Stimulated activated CD8-positive, alpha-beta memory T cell treated with anti-CD3 and anti-CD28 coated beads, Interleukin-2, amount 100 ng/mL, for 1 hour (primary cell): ENCODE results near the gene MIEF1.

Experiments used
- DNase-seq, 2 donors: peaks; one replicate each; pipeline ENCODE4 v3.0.0-alpha.2; 2020; ENCODE audit warnings: low read depth in 2 of 2

Gene MIEF1

GRCh38 chr22:39470451-39471291 is 31.4 kb upstream of the MIEF1 start:
- no peak for DNase-seq

GRCh38 chr22:39471381-39472141 is 30.5 kb upstream of the MIEF1 start:
- no peak for DNase-seq

GRCh38 chr22:39472570-39473556 is 29.2 kb upstream of the MIEF1 start:
- no peak for DNase-seq

GRCh38 chr22:39473851-39474250 is 28.2 kb upstream of the MIEF1 start:
- DNase-seq, result no peak

DNA sequence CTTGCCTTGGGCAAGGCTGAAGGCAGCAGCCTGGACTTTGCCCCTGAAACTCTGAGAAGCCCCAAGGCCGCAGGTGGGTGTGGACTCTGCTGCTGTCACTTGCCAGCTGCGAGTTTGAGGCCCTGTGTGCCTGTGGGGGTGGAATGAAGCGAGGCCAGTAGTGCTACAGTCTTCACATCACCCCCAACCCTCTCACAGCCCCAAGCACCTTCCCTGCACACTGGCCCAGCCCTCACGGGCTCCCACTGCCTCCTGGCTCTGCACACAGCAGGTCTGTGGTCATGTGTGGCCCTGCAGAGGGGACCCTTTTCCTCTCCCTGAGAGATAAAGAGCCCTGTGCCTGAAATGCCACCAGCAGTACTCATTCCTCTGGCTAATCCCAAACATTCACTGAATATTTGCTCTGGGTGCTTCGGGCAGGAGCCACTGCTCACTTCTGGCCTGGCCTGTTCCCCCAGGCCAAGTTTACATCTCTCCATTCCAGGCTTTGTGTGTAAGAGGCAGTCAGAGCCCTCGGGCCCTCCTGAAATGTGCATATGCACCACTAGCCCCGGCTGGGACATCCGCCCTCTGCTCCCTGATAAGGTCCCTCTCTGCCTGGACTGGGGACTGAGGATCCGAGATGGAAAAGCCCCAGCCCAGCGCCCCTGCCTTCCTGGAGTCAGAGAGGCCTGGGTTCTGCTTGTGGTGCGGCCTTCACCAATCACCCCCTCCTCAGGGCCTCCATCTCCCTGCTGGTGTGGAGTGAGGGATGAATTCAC is 27.6 kb upstream of the MIEF1 start:
- DNase-seq, result no peak

- no peak for DNase-seq
Observed at GRCh38 chr22:39475337-39475736, 26.8 kb upstream of the MIEF1 start.

- DNase-seq, result no peak
Observed at GRCh38 chr22:39475902-39476301, 26.2 kb upstream of the MIEF1 start.

DNA sequence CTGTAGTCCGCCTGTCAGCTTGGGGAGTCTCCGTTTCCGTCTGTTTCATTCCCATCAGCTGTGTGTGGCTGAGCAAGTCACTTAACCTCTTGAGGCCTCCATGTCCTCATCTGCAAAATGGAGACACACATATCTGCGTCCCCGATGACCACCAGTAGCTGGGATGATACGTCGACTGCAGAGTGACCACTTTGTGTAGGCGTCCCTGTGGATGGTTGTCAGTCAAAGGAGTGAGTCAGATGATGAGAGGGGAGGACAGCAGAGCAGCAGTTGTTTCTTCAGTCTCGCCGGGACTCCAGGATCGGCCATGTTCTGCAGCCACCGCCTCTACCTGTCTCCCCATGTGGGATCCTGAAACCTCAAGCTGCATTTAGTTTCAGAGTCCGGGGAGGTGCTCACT is 25.4 kb upstream of the MIEF1 start:
- DNase-seq, result no peak

GRCh38 chr22:39477542-39477941 is 24.5 kb upstream of the MIEF1 start:
- no peak for DNase-seq

DNA sequence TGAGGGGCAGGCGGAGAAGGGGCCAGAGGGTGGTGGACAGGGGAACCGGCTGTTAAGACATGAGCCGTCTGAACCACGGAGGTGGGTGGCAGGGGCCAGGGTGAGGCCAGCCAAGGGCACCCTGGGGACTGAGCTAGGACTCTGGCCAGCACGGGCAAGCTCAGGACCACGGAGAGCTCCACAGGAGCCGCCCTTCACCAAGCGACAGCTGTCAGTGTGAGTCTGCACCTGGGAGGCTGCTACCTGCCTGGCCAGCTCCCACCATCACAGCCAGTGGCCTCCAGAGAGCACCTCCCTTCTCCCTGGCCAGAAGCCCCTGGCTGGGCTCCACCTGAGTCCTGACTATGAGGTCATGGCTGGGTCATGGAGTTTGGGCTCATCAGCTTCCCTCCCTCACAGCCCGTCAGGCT is 23.6 kb upstream of the MIEF1 start:
- no peak for DNase-seq

- DNase-seq, result no peak
Observed at GRCh38 chr22:39479254-39479653, 22.8 kb upstream of the MIEF1 start.

GRCh38 chr22:39480557-39480956 is 21.5 kb upstream of the MIEF1 start:
- no peak for DNase-seq

GRCh38 chr22:39481054-39481453 is 21.0 kb upstream of the MIEF1 start:
- DNase-seq, result no peak

GRCh38 chr22:39481595-39481994 is 20.5 kb upstream of the MIEF1 start:
- DNase-seq, result no peak

GRCh38 chr22:39482768-39483167 is 19.3 kb upstream of the MIEF1 start:
- no peak for DNase-seq

GRCh38 chr22:39486951-39487825 is 14.9 kb upstream of the MIEF1 start:
- no peak for DNase-seq

DNA sequence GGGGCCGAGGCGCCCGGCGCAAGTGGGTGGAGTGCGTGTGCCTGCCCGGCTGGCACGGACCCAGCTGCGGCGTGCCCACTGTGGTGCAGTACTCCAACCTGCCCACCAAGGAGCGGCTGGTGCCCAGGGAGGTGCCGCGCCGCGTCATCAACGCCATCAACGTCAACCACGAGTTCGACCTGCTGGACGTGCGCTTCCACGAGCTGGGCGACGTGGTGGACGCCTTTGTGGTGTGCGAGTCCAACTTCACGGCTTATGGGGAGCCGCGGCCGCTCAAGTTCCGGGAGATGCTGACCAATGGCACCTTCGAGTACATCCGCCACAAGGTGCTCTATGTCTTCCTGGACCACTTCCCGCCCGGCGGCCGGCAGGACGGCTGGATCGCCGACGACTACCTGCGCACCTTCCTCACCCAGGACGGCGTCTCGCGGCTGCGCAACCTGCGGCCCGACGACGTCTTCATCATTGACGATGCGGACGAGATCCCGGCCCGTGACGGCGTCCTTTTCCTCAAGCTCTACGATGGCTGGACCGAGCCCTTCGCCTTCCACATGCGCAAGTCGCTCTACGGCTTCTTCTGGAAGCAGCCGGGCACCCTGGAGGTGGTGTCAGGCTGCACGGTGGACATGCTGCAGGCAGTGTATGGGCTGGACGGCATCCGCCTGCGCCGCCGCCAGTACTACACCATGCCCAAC is 14.1 kb upstream of the MIEF1 start:
- DNase-seq, result no peak

- DNase-seq, result no peak
Observed at GRCh38 chr22:39488563-39489083, 13.5 kb upstream of the MIEF1 start.
